ENCODE data around the gene IGSF9B. TPM values are rescaled to one million over a fixed set of nuclear protein-coding genes. Genes with fewer than 3 reads are reported as not detected.
A peak's percentile ranks its signal among the peaks of the same experiment; 100 is the strongest.

Gene IGSF9B
- polyA plus RNA-seq, 1 donor from 2014 or later = not detected

DNA sequence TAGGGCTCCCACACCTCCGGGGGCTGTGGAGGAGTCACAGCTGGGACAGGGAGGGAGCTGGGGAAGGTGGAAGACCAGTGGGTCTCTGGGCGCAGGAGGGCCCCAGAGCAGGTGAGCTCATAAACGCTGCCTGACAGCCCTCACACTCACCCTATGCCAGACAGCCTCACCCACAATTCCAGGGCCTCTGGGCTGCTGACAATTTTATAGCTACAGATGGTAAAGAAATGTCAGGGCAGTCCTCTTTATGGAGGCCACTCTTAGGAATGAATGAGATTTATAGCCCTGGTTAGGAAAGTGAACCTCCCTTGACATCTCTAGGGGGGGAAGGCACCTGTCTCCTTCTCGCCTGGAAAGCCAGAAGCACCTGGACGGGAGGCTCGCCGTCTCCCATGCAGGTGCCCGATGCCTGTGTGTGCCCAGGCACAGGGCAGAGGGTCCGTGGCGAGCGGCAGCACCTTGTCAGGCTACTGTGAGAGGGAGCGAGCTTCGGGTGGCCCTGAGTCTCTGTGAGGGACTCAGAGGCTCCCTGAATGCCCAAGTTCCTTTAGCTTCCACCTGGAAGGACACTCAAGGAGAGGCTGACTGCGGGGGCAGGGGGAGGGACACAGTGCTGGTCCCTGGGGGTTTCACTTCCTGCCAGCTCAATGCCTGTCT lies 39.9 kb downstream of the IGSF9B start:
- Mint-ChIP-seq H3K27ac (no peak overlapping the region), H3K4me3 (no peak overlapping the region)

DNA sequence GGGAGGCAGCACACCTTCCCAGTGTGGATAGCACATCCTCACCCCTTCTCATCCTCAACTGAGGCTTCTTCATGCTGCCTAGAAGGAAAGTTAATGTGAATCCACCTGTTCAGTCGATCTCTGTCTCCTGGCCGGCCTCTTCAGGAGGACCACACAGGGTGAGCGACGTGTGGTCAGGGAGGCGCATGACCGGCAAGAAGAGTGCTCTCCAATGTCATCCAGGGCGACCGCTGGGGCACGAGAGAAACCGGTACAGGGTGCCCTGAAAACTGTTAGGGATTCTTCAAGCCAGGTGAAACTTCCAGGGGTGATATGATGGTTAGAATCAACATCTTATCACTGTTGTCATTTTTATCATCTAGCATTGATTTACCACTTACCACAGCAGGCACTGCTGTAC lies 43.0 kb downstream of the IGSF9B start:
- Mint-ChIP-seq H3K4me3 (no peak overlapping the region), H3K27ac (no peak overlapping the region), H3K36me3 (no peaks in the 10 kb centered on the region), H3K9me3 (no peaks in the 10 kb centered on the region), H3K27me3 (peaks cover 22% of the 10 kb centered on the region), H3K4me1 (no peaks in the 10 kb centered on the region)

More for the DNA sequence above, 39.9 kb downstream of the IGSF9B start:
- Mint-ChIP-seq H3K4me1 (no peaks in the 10 kb centered on the region), H3K27me3 (peaks cover 25% of the 10 kb centered on the region), H3K9me3 (no peaks in the 10 kb centered on the region), H3K36me3 (no peaks in the 10 kb centered on the region)

DNA sequence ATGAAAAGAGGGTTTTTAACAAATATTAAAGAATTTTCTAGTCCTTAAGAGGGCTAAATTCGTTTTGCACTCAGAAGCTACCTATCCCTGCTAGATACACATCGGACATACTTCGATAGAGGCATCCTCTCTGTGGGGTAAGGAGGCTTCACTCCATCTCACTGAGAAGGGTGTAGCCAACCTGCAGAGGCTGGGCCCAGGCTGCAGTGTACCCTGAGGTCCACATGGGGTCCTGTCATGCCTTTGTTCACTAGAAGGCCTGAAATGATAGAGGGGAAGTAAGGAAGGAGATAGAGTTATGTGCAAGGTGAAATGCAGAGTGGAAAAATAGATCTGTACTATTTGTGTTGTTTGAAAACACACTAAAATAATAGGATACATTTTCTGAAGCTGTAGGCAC lies 45.6 kb downstream of the IGSF9B start:
- Mint-ChIP-seq H3K27me3 (peaks cover 9% of the 10 kb centered on the region), H3K4me3 (no peak overlapping the region), H3K4me1 (peaks cover 0 to under 1% (median 0%) of the 10 kb centered on the region in 3 donors), H3K9me3 (no peaks in the 10 kb centered on the region), H3K36me3 (no peaks in the 10 kb centered on the region), H3K27ac (no peak overlapping the region)

- Mint-ChIP-seq H3K27me3 (peaks cover 5% of the 10 kb centered on the region), H3K4me1 (peaks cover 0 to 6% (median 2%) of the 10 kb centered on the region in 3 donors), H3K4me3 (no peak overlapping the region), H3K9me3 (no peaks in the 10 kb centered on the region), H3K27ac (no peak overlapping the region), H3K36me3 (no peaks in the 10 kb centered on the region)
Observed at GRCh38 chr11:133910101-133910500, 46.7 kb downstream of the IGSF9B start.

DNA sequence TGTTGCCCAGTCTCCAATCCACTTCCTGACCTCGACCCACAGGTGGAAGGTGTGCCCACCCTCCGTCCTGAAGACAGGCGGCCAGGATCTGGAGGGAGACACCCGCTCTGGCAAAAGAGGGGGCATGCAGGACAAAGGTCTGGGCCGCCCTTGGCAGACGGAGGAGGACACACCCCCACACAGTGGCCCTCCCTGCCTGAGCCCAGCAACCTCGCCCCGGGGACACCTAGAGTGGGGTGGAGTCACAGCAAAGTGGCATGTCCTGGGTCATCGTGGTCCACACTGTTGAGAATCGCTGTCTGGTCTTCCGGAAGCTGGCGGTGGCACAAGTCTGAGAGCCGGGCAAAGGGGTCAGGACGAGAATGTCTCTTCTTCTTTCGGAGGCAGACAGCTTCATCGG lies 47.9 kb downstream of the IGSF9B start:
- no peak overlapping the region for H3K27ac Mint-ChIP-seq
- H3K4me3 Mint-ChIP-seq = no peak overlapping the region
- H3K36me3 Mint-ChIP-seq = no peaks in the 10 kb centered on the region
- peaks cover 3% of the 10 kb centered on the region for H3K27me3 Mint-ChIP-seq
- no peaks in the 10 kb centered on the region for H3K9me3 Mint-ChIP-seq
- peaks cover 0 to 6% (median 2%) of the 10 kb centered on the region in 3 donors for H3K4me1 Mint-ChIP-seq

DNA sequence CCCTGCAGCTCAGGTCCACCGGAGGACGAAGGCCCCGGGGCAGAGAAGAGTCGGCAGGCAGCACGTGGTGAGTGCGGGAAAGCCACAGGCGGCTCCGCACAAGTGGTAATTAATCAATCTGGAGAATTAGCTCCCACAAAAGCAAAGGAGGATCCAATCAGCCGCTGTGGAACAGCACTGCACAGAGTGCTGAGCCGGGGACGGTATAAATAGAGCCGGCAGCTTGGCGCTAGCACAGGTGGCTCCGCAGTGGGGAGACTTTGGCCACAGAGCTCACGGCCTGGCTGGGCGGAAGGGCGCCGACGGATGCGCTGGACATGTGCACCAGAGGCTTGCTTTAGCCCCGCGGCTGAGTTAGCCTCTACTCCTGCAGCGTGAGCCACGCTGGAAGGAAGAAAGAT lies 48.9 kb downstream of the IGSF9B start:
- no peaks in the 10 kb centered on the region for H3K9me3 Mint-ChIP-seq

GRCh38 chr11:133907216-133907615 lies 49.6 kb downstream of the IGSF9B start:
- Mint-ChIP-seq H3K4me1 (peaks cover 0 to 6% (median 2%) of the 10 kb centered on the region in 3 donors), H3K27me3 (peaks cover 3% of the 10 kb centered on the region), H3K36me3 (no peaks in the 10 kb centered on the region), H3K27ac (no peak overlapping the region), H3K4me3 (no peak overlapping the region), H3K9me3 (no peaks in the 10 kb centered on the region)

More for the DNA sequence above, 48.9 kb downstream of the IGSF9B start:
- Mint-ChIP-seq H3K27me3 (peaks cover 3% of the 10 kb centered on the region), H3K4me1 (peaks cover 0 to 6% (median 2%) of the 10 kb centered on the region in 3 donors), H3K27ac (no peak overlapping the region), H3K36me3 (no peaks in the 10 kb centered on the region), H3K4me3 (no peak overlapping the region)

DNA sequence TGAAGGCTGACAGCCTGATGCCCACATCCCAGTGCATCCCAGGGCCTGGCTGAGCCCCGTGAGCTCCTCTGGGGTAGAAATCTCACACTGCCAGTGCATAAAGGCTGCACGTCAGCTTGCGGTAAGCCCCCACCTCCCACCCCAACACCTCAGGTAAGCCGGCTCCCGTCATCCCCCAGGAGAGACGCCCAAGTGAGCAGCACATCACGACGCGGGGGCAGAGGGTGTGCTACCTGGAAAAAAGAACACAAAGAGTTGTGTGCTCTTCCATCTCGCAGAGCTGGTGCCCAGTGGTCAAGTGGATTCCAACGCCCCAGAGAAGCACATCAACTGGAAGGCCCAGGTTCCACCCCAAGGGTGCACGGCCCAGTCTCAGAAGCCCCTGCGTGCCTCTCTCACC lies 50.0 kb downstream of the IGSF9B start:
- no peaks in the 10 kb centered on the region for H3K36me3 Mint-ChIP-seq
- no peak overlapping the region for H3K4me3 Mint-ChIP-seq

DNA sequence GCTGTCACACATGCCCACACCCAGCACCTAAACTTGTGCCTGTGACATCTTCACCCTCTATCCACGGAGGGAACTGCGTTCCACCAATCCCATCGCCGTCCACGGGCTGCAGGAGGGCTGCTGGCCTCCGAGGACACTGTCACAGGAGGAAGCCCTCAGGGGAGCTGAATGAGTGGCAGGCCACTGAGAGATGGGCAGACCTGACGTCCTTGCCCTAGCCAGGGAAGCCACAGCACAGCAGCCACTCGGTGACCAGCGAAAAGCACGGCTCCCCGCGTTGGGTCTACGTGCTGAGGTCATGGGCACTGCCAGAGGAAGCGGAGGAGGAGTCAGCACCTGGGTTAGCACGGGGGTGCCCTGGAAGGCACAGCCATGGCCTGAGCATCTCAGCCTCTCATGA lies 50.5 kb downstream of the IGSF9B start:
- H3K27ac Mint-ChIP-seq = peak overlapping the region in 1 of 3 donors; percentile 2
- H3K9me3 Mint-ChIP-seq = no peaks in the 10 kb centered on the region
- peaks cover 2% of the 10 kb centered on the region for H3K27me3 Mint-ChIP-seq
- peak overlapping the region in 1 of 4 donors; percentile 64 for H3K4me3 Mint-ChIP-seq
- peaks cover 0 to 6% (median 2%) of the 10 kb centered on the region in 3 donors for H3K4me1 Mint-ChIP-seq
- H3K36me3 Mint-ChIP-seq = no peaks in the 10 kb centered on the region

More for the DNA sequence above, 50.0 kb downstream of the IGSF9B start:
- H3K9me3 Mint-ChIP-seq = no peaks in the 10 kb centered on the region
- peaks cover 0 to 6% (median 2%) of the 10 kb centered on the region in 3 donors for H3K4me1 Mint-ChIP-seq
- peaks cover 2% of the 10 kb centered on the region for H3K27me3 Mint-ChIP-seq
- H3K27ac Mint-ChIP-seq = no peak overlapping the region

GRCh38 chr11:133905677-133906156 lies 51.1 kb downstream of the IGSF9B start:
- Mint-ChIP-seq H3K36me3 (no peaks in the 10 kb centered on the region), H3K4me3 (no peak overlapping the region), H3K27me3 (peaks cover 2% of the 10 kb centered on the region), H3K27ac (peak overlapping the region in 1 of 3 donors; percentile 2), H3K9me3 (no peaks in the 10 kb centered on the region), H3K4me1 (peaks cover 0 to 6% (median 2%) of the 10 kb centered on the region in 3 donors)

DNA sequence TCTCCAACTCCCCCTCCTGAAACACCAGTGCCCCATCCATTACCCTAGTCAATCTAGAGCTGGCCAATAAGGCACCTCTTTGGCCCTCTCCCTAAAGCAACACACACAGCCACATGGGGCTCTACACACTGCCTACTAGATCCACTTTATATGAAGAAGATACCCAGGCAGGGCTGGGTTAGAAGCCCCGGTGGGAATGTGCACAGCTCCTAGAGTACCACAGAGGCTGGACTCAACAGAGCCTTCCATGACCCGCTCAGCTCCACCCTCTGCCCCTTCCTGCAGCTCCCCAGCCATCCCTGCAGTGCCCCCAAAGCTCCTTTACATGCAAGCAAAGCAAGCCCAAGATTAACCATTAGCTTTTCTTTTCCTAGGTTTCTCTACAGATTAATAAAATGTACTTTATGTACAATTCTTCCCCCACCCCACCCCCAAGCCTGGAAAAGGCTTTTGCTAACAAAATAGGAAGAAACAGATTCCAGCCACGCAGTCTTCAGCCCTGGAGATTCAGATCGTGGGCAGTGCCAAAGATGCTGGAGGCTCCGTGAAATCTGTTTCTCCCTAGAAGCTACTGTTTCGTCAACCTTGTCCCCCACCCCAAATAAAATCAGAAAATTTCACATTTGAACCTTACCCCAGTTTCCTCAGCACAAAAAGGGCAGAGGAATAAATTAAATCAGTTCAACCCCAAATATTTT lies 51.8 kb downstream of the IGSF9B start:
- no peak overlapping the region for H3K27ac Mint-ChIP-seq
- no peak overlapping the region for H3K4me3 Mint-ChIP-seq
- no peaks in the 10 kb centered on the region for H3K9me3 Mint-ChIP-seq
- H3K27me3 Mint-ChIP-seq = peaks cover 2% of the 10 kb centered on the region
- H3K36me3 Mint-ChIP-seq = no peaks in the 10 kb centered on the region
- peaks cover 0 to 6% (median 2%) of the 10 kb centered on the region in 3 donors for H3K4me1 Mint-ChIP-seq

GRCh38 chr11:133903875-133904817 lies 52.6 kb downstream of the IGSF9B start:
- no peaks in the 10 kb centered on the region for H3K9me3 Mint-ChIP-seq
- H3K27ac Mint-ChIP-seq = no peak overlapping the region
- peaks cover under 1 to 6% (median 2%) of the 10 kb centered on the region in 3 donors for H3K4me1 Mint-ChIP-seq
- H3K4me3 Mint-ChIP-seq = no peak overlapping the region
- no peaks in the 10 kb centered on the region for H3K36me3 Mint-ChIP-seq
- H3K27me3 Mint-ChIP-seq = peaks cover 2% of the 10 kb centered on the region

- Mint-ChIP-seq H3K9me3 (no peaks in the 10 kb centered on the region), H3K36me3 (no peaks in the 10 kb centered on the region), H3K27me3 (peaks cover 9% of the 10 kb centered on the region), H3K4me3 (no peak overlapping the region), H3K27ac (no peak overlapping the region), H3K4me1 (peaks cover 7 to 15% (median 12%) of the 10 kb centered on the region in 3 donors)
Observed at GRCh38 chr11:133903056-133903455, 53.7 kb downstream of the IGSF9B start.

- Mint-ChIP-seq H3K4me3 (no peak overlapping the region), H3K27ac (no peak overlapping the region), H3K27me3 (peaks cover 9% of the 10 kb centered on the region), H3K36me3 (no peaks in the 10 kb centered on the region), H3K4me1 (peaks cover 7 to 19% (median 16%) of the 10 kb centered on the region in 3 donors), H3K9me3 (no peaks in the 10 kb centered on the region)
Observed at GRCh38 chr11:133902506-133902905, 54.3 kb downstream of the IGSF9B start.

DNA sequence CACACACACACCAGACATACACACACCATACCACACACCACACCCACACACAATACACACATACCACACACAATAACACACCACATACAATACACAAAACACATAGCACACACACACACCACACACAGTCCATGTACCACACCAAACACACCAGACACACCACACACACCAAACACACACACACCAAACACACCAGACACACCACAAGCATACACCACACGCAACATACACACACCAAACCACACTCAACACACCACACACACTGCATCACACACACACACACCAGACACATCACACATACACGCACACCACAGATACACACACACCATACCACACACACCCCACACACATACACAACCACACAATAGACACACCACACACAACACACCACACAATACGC lies 54.8 kb downstream of the IGSF9B start:
- H3K27me3 Mint-ChIP-seq = peaks cover 9% of the 10 kb centered on the region
- H3K4me3 Mint-ChIP-seq = no peak overlapping the region
- no peaks in the 10 kb centered on the region for H3K36me3 Mint-ChIP-seq
- peaks cover 7 to 19% (median 16%) of the 10 kb centered on the region in 3 donors for H3K4me1 Mint-ChIP-seq
- H3K27ac Mint-ChIP-seq = no peak overlapping the region
- H3K9me3 Mint-ChIP-seq = no peaks in the 10 kb centered on the region
